ENCODE results near the gene NT5C3B.

NT5C3B gene

DNA sequence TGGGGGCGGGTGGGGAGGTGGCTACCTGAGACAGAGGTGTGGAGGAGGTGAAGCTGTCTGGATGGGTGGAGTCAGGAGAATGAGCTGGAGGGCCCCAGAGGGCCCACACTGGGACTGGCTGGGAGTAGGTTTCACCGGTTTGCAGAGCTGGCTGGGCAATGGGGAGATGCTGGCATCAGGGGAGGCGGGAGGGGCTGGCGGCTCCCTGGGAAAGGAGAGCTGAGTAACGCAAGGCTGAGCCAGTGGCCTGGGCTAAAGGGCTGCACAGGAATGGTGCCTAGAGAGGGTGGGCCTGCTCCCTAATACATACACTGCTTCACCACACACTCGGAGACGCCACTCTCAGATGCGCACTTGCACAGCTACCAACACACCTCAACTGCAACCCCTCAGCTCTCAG, 36.7 kb downstream of the NT5C3B start:
- Mint-ChIP-seq H3K9me3 (no peaks in the 10 kb centered on the region), H3K36me3 (ENCODE audit: insufficient read depth) (no peaks in the 10 kb centered on the region), H3K27ac (ENCODE audit: low read depth) (no peak overlapping the region), H3K4me1 (peaks cover 6% of the 10 kb centered on the region), H3K4me3 (no peak overlapping the region), H3K27me3 (no peaks in the 10 kb centered on the region)
- ATAC-seq (replicated peaks; ENCODE audit: extremely low read depth, poor library complexity, severe bottlenecking) (no peak), DNase-seq (ENCODE audit: low spot score in 2 of 2) (no peak)

- no peak for DNase-seq (ENCODE audit: low spot score in 2 of 2)
- H3K9me3 Mint-ChIP-seq = no peaks in the 10 kb centered on the region
- H3K36me3 Mint-ChIP-seq (ENCODE audit: insufficient read depth) = no peaks in the 10 kb centered on the region
- peaks cover 6% of the 10 kb centered on the region for H3K4me1 Mint-ChIP-seq
- H3K27me3 Mint-ChIP-seq = no peaks in the 10 kb centered on the region
- ATAC-seq (replicated peaks; ENCODE audit: extremely low read depth, poor library complexity, severe bottlenecking) = no peak
- no peak overlapping the region for H3K4me3 Mint-ChIP-seq
- no peak overlapping the region for H3K27ac Mint-ChIP-seq (ENCODE audit: low read depth)
These were observed 38.7 kb downstream of the NT5C3B start for GRCh38 chr17:41797377-41797776.

DNA sequence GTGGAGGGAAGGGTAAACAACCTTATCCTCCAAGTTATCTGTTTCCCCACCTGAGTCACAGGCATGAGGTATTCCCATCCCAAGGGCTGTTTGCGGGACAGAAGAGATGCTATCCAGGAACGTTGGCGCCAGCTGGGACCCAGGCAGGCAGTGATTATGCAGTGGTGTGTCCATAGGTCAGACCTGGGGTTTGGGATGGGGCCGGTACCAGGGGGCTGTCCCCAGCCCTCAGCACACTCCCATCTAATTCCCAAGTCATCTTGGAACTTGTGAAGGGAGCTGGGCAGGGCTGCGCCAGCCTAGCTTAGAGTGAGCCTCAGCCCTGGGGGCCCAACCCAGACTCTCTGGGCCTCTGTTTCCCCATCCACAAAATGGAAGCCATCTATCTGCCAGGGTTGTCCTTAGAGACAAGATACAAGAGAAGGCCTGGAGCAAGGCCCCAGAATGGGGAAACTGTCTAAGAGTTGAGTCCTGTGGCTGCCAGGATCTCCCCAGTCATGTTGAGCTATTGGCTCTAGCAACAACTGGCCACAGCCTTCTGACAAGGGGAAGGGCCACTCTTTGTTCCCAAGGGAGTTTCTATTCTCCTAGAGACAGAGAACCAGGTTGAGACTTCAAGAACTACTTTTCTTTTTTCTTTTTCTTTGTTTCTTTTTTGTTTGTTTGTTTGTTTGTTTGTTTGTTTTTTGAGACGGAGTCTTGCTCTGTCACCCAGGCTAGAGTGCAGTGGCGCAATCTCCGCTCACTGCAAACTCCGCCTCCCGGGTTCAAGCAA, 39.7 kb downstream of the NT5C3B start:
- H3K9me3 Mint-ChIP-seq = no peaks in the 10 kb centered on the region
- no peak for ATAC-seq (replicated peaks; ENCODE audit: extremely low read depth, poor library complexity, severe bottlenecking)
- H3K27ac Mint-ChIP-seq (ENCODE audit: low read depth) = no peak overlapping the region
- no peaks in the 10 kb centered on the region for H3K36me3 Mint-ChIP-seq (ENCODE audit: insufficient read depth)
- peaks cover under 1% of the 10 kb centered on the region for H3K4me1 Mint-ChIP-seq
- no peaks in the 10 kb centered on the region for H3K27me3 Mint-ChIP-seq
- H3K4me3 Mint-ChIP-seq = no peak overlapping the region
- DNase-seq (ENCODE audit: low spot score in 2 of 2) = no peak

DNA sequence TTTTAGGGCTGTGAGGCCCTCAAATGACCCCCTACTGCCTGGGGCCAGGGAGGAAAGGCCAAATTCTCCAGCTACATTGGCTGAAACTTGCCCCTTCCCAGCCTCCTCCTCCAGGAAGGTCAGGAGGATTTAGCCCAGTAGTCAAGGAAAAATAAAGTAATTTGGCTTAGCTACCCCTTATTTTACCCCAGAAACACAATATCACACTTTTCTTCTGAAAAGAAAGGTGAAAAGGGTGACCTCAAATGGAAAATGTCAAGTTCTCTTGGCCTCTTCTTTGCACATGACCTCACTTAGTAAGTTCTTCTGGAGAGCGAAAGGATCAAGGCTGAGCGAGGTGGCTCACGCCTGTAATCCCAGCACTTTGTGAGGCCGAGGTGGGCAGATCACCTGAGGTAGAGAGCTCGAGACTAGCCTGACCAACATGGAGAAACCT, 41.5 kb downstream of the NT5C3B start:
- peaks cover 3% of the 10 kb centered on the region for H3K27me3 Mint-ChIP-seq
- no peak overlapping the region for H3K4me3 Mint-ChIP-seq
- DNase-seq (ENCODE audit: low spot score in 2 of 2) (no peak), ATAC-seq (replicated peaks; ENCODE audit: extremely low read depth, poor library complexity, severe bottlenecking) (no peak)
- no peak overlapping the region for H3K27ac Mint-ChIP-seq (ENCODE audit: low read depth)
- no peaks in the 10 kb centered on the region for H3K4me1 Mint-ChIP-seq
- H3K36me3 Mint-ChIP-seq (ENCODE audit: insufficient read depth) = peaks cover 2% of the 10 kb centered on the region
- no peaks in the 10 kb centered on the region for H3K9me3 Mint-ChIP-seq

DNA sequence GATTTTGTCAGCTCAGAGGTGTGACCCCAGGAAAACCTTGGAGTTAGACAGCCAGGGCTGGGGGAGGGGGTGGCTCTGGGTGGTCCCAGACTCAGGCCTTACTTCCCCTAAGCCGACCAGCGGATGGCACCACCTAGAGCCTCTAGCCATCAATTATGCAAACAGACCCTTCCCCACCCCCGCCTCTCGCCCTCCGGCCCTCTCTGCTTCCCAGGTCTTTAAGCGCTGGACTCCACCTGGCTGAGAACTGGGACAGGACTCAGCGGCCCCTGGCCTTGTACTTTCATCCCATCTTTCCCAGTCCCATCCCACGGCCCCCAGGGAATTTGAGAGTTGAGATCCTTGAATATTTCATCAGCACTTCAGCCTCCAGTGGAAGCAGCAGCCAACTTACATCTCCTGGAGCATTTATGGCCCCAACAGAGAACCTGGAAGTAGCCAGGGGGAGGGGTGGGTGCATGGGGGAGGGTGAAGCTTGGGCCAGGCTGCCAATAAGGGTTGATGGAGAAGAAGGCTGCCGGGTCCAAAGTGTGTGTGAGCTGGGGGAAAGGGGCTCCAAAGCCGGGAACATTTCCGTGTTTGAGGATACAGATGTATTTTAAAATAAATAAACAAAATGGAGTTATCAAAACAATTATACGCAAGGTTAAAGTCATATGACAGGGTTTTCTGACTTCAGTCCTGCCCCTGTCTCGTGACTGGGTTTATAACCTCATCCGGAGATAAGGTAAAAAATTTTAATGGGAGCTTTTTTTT, 42.1 kb downstream of the NT5C3B start:
- H3K4me1 Mint-ChIP-seq = peaks cover 2% of the 10 kb centered on the region
- H3K36me3 Mint-ChIP-seq (ENCODE audit: insufficient read depth) = peaks cover 2% of the 10 kb centered on the region
- H3K27ac Mint-ChIP-seq (ENCODE audit: low read depth) = no peak overlapping the region
- DNase-seq (ENCODE audit: low spot score in 2 of 2) = no peak
- ATAC-seq (replicated peaks; ENCODE audit: extremely low read depth, poor library complexity, severe bottlenecking) = no peak
- peaks cover 9% of the 10 kb centered on the region for H3K27me3 Mint-ChIP-seq
- no peak overlapping the region for H3K4me3 Mint-ChIP-seq
- no peaks in the 10 kb centered on the region for H3K9me3 Mint-ChIP-seq

DNA sequence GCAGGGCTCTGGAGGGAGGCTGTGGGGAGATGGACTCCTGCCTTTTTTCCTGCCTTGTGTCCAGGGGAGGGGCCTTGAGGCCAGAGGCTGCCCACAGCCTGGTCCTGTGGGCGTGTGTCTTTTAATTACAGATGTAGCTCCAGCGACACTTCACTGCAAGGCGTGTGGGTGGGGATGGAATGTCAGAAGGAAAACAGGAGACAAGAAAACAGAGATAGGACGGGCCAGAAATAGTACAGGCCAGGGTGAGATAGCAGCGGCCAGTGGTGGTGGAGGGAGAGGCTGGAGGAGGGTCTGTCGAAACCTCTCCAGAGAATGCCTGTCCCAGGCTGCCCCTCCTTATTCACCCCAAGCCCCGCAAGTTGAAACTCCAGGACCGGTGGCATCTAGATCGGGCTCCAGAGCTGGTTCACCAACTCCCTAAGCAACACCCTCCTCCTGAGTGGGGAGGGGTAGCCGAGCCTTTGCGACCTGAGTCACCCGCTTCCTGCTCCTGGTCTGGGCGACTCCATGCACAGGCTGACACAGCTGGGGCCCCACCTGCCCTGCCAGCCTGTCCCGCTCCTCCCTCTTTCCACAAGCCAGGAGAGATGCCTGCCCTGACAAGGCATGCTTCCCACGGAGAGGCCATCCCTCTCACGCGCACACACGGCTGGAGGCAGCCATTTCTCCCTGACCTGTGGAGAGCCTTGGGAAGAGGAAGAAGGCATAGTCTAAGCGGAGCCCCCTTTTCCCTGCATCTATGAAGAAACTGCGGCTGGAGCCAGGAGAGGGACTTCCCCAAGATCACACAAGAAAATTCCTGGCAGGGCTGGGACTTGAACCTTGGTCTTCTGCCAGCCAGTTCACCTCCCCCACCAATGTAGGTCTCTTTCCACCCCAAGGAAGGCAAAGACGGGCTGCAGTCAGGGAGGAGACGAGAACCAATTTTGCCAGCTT, 42.9 kb downstream of the NT5C3B start:
- Mint-ChIP-seq H3K36me3 (ENCODE audit: insufficient read depth) (peaks cover 2% of the 10 kb centered on the region), H3K4me1 (peaks cover 9% of the 10 kb centered on the region), H3K27ac (ENCODE audit: low read depth) (no peak overlapping the region), H3K9me3 (no peaks in the 10 kb centered on the region), H3K27me3 (peaks cover 13% of the 10 kb centered on the region), H3K4me3 (no peak overlapping the region)
- no peak for ATAC-seq (replicated peaks; ENCODE audit: extremely low read depth, poor library complexity, severe bottlenecking)
- no peak for DNase-seq (ENCODE audit: low spot score in 2 of 2)

DNA sequence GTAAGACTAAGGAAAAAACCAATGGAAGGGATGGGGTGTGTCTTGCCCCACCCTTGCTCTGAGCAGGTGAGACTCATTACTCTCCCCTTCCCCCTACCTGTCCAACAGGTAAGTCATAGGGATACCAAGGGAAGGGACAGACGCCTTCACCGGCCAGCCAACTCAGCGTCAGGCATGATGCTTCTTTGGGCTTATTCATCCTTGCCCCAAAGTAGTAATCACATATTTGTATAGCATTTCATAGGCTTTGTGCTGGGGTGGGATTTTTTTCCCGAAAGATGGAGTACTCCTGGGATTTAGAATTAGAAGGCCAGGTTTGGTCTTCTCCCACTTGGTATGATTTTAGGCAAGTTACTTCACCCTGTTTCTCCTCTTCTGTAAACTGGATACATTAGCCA, 49.0 kb downstream of the NT5C3B start:
- Mint-ChIP-seq H3K4me1 (peaks cover 9% of the 10 kb centered on the region), H3K27ac (ENCODE audit: low read depth) (no peak overlapping the region), H3K36me3 (ENCODE audit: insufficient read depth) (peaks cover 2% of the 10 kb centered on the region), H3K27me3 (peaks cover 43% of the 10 kb centered on the region), H3K4me3 (peak overlapping the region; percentile 69), H3K9me3 (no peaks in the 10 kb centered on the region)
- DNase-seq (ENCODE audit: low spot score in 2 of 2) (no peak), ATAC-seq (replicated peaks; ENCODE audit: extremely low read depth, poor library complexity, severe bottlenecking) (no peak)

- Mint-ChIP-seq H3K27ac (ENCODE audit: low read depth) (no peak within 1 kb of the TSS), H3K4me1 (peaks cover 9% of the 10 kb centered on the region), H3K4me3 (peak within 1 kb of the TSS; percentile 69), H3K9me3 (no peaks in the 10 kb centered on the region), H3K36me3 (ENCODE audit: insufficient read depth) (peaks cover 2% of the 10 kb centered on the region), H3K27me3 (peaks cover 49% of the 10 kb centered on the region)
- ATAC-seq (replicated peaks; ENCODE audit: extremely low read depth, poor library complexity, severe bottlenecking) (peak; percentile 82), DNase-seq (ENCODE audit: low spot score in 2 of 2) (peak; percentile 72 to 78)
These were observed 49.6 kb downstream of the NT5C3B start, which contains the start of gene JUP for GRCh38 chr17:41786227-41787020. Gene JUP, minus strand, starts transcription at chr17:41786711. Its CDS starts 14,857 bp downstream, at chr17:41771854.

- H3K27ac Mint-ChIP-seq (ENCODE audit: low read depth) = no peak overlapping the region
- DNase-seq (ENCODE audit: low spot score in 2 of 2) = no peak
- H3K9me3 Mint-ChIP-seq = no peaks in the 10 kb centered on the region
- H3K36me3 Mint-ChIP-seq (ENCODE audit: insufficient read depth) = peaks cover 2% of the 10 kb centered on the region
- no peak for ATAC-seq (replicated peaks; ENCODE audit: extremely low read depth, poor library complexity, severe bottlenecking)
- H3K27me3 Mint-ChIP-seq = peaks cover 54% of the 10 kb centered on the region
- H3K4me1 Mint-ChIP-seq = peaks cover 9% of the 10 kb centered on the region
- H3K4me3 Mint-ChIP-seq = peak overlapping the region; percentile 53
These were observed 50.2 kb downstream of the NT5C3B start for GRCh38 chr17:41785859-41786226.

DNA sequence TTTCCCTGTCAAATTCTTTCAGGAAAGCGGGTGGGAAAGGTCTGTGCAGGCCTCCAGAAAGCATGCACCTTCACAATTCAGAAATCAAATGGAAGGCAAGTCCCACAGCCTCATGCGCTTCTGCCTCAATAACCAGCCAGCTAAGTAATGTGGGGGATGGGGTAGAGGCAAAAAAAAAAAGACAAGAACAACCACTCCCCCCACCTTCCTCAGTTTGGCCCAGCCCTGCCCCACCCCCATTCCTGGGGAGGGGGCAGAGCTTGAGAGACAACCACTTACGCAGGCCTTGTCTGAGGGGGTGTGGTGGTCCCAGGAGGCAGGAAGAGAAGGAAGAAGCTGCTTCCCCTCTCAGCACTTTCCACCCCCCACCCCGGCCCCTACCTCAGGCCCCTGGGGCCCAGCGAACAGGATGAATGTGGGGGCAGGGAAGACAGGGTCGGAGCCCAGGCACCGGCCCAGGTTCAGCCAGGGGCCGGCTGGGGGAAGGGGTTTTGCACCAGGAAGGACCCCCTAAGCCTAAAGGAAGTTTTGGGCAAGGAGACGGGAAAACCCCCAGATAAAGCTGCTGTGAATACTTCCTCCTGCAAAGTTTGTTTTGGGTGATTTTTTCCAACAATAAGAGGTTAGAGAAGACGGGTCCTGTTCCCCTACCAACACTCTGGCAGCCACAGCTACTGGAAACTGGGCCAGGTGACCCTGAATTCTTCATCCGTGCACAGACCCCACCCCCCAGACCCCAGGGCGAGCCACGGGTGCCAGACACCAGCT, 50.8 kb downstream of the NT5C3B start:
- peak overlapping the region; percentile 53 for H3K4me3 Mint-ChIP-seq
- no peaks in the 10 kb centered on the region for H3K36me3 Mint-ChIP-seq (ENCODE audit: insufficient read depth)
- H3K9me3 Mint-ChIP-seq = no peaks in the 10 kb centered on the region
- DNase-seq (ENCODE audit: low spot score in 2 of 2) (no peak), ATAC-seq (replicated peaks; ENCODE audit: extremely low read depth, poor library complexity, severe bottlenecking) (no peak)
- H3K27me3 Mint-ChIP-seq = peaks cover 60% of the 10 kb centered on the region
- peaks cover 9% of the 10 kb centered on the region for H3K4me1 Mint-ChIP-seq
- H3K27ac Mint-ChIP-seq (ENCODE audit: low read depth) = no peak overlapping the region

DNA sequence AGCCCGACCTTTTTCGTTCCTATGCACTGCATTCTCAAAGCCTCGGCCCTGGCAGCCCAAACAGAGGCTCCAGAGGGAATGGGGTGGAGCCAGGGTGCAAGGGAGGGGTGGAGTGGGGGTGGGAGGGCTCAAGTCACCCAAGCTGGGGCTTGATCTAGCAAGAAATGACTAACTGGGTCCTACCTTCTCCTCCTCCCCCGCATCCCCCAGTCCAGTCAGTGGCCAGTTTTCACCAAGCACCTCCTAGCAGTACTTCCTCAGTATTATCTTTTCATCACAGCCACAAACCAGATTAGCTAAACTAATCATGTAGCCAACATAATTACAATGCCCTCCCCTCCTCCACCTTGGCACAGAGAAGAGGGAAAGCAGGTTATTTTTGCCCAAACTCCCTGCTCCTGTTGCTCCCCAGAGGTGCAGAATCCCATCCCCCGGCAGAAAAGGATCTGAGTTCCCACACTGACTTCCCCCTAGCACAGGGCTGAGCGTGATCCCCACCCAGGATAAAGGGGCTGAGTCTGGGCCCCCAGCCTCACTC, 51.8 kb downstream of the NT5C3B start:
- DNase-seq (ENCODE audit: low spot score in 2 of 2) (no peak), ATAC-seq (replicated peaks; ENCODE audit: extremely low read depth, poor library complexity, severe bottlenecking) (no peak)
- Mint-ChIP-seq H3K36me3 (ENCODE audit: insufficient read depth) (no peaks in the 10 kb centered on the region), H3K27ac (ENCODE audit: low read depth) (no peak overlapping the region), H3K4me1 (peaks cover 9% of the 10 kb centered on the region), H3K27me3 (peaks cover 57% of the 10 kb centered on the region), H3K9me3 (no peaks in the 10 kb centered on the region), H3K4me3 (no peak overlapping the region)

Data from central memory CD8-positive, alpha-beta T cell (primary cell).